Keratinocyte (primary cell): ENCODE results near the gene SEMA3E. TPM values are rescaled to one million over a fixed set of nuclear protein-coding genes. Genes with fewer than 3 reads are reported as not detected.

ENCODE experiments used
- DNase-seq: peaks from one replicate; pipeline ENCODE4 v3.0.0-alpha.2; 2011; ENCODE audit warnings: low read depth, missing footprints, low spot score
- FAIRE-seq: peaks from 2 replicates; lab custom pipeline; 2011; peaks lifted over from hg19 to GRCh38; lab: Jason Lieb, UNC
- H2AFZ ChIP-seq: 2 replicates; pipeline ENCODE4 v1.6.0; 2012; ENCODE audit warnings: low read length, control low read depth, inconsistent platforms; ENCODE audit not compliant: control insufficient read depth
- H3K27ac ChIP-seq: 2 replicates; pipeline ENCODE4 v1.5.1; 2011; ENCODE audit warnings: low read length; ENCODE audit not compliant: control insufficient read depth, insufficient read depth
- H3K27me3 ChIP-seq: 3 replicates; pipeline ENCODE4 v1.6.0; 2011; ENCODE audit warnings: low read length; ENCODE audit not compliant: control insufficient read depth, insufficient read depth; ENCODE audit errors: extremely low read depth
- H3K36me3 ChIP-seq, 2 experiments: 2 replicates in 1 of 2; 3 replicates in 1 of 2; pipeline ENCODE4 v1.5.1; 2011; ENCODE audit warnings: low read length in 2 of 2, mild to moderate bottlenecking in 1 of 2; ENCODE audit not compliant: control insufficient read depth in 2 of 2, insufficient read depth in 2 of 2; ENCODE audit errors: extremely low read depth in 1 of 2
- H3K4me1 ChIP-seq: 3 replicates; pipeline ENCODE4 v1.5.1; 2011; ENCODE audit warnings: low read length; ENCODE audit not compliant: control insufficient read depth, insufficient read depth; ENCODE audit errors: extremely low read depth
- H3K4me2 ChIP-seq: 3 replicates; pipeline ENCODE4 v1.6.0; 2011; ENCODE audit warnings: low read depth, low read length; ENCODE audit not compliant: control insufficient read depth, insufficient read depth; ENCODE audit errors: extremely low read depth
- H3K4me3 ChIP-seq, 3 experiments: fragments of 200-600 bp in 1 of 3; sonication (generic) in 1 of 3; 2 replicates in 2 of 3; 3 replicates in 1 of 3; pipeline ENCODE4 v1.5.1; 2011 to 2016; ENCODE audit warnings: low read length in 3 of 3, mild to moderate bottlenecking in 3 of 3, control low read depth in 2 of 3, inconsistent platforms in 1 of 3, low read depth in 1 of 3, mixed read lengths in 1 of 3, mixed run types in 1 of 3, moderate library complexity in 1 of 3; ENCODE audit not compliant: control insufficient read depth in 2 of 3, insufficient read depth in 2 of 3; ENCODE audit errors: extremely low read depth in 1 of 3
- H3K79me2 ChIP-seq: 2 replicates; pipeline ENCODE4 v1.6.0; 2012; ENCODE audit warnings: low read length; ENCODE audit not compliant: control insufficient read depth, insufficient read depth
- H3K9ac ChIP-seq: 3 replicates; pipeline ENCODE4 v1.6.0; 2011; ENCODE audit warnings: low read length; ENCODE audit not compliant: control insufficient read depth, insufficient read depth; ENCODE audit errors: extremely low read depth
- H3K9me1 ChIP-seq: 3 replicates; pipeline ENCODE4 v1.6.0; 2011; ENCODE audit warnings: low read length; ENCODE audit not compliant: control insufficient read depth, insufficient read depth; ENCODE audit errors: extremely low read depth
- H3K9me3 ChIP-seq: 2 replicates; pipeline ENCODE4 v1.5.1; 2012; ENCODE audit warnings: low read depth, low read length; ENCODE audit not compliant: control insufficient read depth
- H4K20me1 ChIP-seq: 3 replicates; pipeline ENCODE4 v1.6.0; 2011; ENCODE audit warnings: low read length; ENCODE audit not compliant: control insufficient read depth, insufficient read depth; ENCODE audit errors: extremely low read depth
- EZH2 ChIP-seq: IDR thresholded peaks from one replicate; pipeline ENCODE4 v1.6.1; 2012; ENCODE audit warnings: inconsistent platforms, mild to moderate bottlenecking, low read length, moderate library complexity
- dilution Hi-C: fragments of 300-500 bp; cut with MboI; formaldehyde crosslinking; loops from one replicate; pipeline ENCODE4 v1.7.0; 2020; ENCODE audit warnings: low sequenced_read_pairs; ENCODE audit not compliant: extremely low pct_ligation_motif_present
- polyA plus RNA-seq, 5 experiments: library from polyadenylated mRNA; depleted of rRNA in 3 of 5; stranded (reverse) in 3 of 5; stranded (forward) in 1 of 5; unstranded in 1 of 5; fragments of >200 nt; gene quantifications; 1 replicate in 1 of 5; 2 replicates in 3 of 5; 3 replicates in 1 of 5; pipeline versions ENCODE4 v1.2.1 to v1.2.3, GENCODE V29; 2011 to 2012; ENCODE audit warnings: missing spikeins in 2 of 5, low read depth in 1 of 5, low replicate concordance in 1 of 5
- TF ChIP-seq, protein P1 (sequence below), 3 experiments: IDR thresholded peaks in 1 of 3; conservative IDR thresholded peaks in 1 of 3; optimal IDR thresholded peaks in 1 of 3; 2 replicates in 2 of 3; 3 replicates in 1 of 3; pipeline versions ENCODE3 to v1.5.1; 2011; ENCODE audit warnings: low read length in 3 of 3, mild to moderate bottlenecking in 3 of 3, moderate library complexity in 2 of 3, control low read depth in 1 of 3, inconsistent platforms in 1 of 3; ENCODE audit not compliant: insufficient read depth in 2 of 3; ENCODE audit errors: extremely low read depth in 1 of 3

The SEMA3E gene
- polyA plus RNA-seq, 1 donor (not counting 4 experiments of a cell fraction or from before 2014, with no cell fraction given), result 0.21 TPM

DNA sequence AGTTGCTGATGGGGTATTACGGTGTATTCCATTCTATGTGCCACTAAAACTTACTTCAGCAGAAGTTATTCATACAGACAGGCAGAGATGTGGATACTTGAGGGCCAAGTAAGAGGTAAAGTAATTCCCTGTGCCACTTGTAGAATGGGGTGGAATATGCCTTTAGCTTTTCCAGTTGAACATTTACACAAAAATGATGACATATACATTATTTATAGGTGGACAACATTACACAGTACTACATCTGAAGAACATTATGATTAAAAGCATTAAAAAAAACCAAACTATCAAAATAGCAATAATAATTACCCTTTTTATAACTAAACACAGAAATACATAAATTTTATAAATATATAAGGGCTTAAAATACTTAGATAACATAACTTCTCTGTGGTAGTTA is 3.5 kb upstream of the SEMA3E start:
- no peak overlapping the region for H3K4me2 ChIP-seq
- H3K79me2 ChIP-seq, result no peaks in the 10 kb centered on the region
- dilution Hi-C loops, result loop anchor here (25.0 kb wide), 1 partner anchor 240 kb away; no protein-coding TSS in a partner anchor
- DNase-seq (no peak), FAIRE-seq (no peak)
- no peak overlapping the region for H3K4me3 ChIP-seq
- H3K36me3 ChIP-seq, result no peaks in the 10 kb centered on the region
- H3K9me1 ChIP-seq, result no peaks in the 10 kb centered on the region
- TF ChIP-seq, protein P1, sequence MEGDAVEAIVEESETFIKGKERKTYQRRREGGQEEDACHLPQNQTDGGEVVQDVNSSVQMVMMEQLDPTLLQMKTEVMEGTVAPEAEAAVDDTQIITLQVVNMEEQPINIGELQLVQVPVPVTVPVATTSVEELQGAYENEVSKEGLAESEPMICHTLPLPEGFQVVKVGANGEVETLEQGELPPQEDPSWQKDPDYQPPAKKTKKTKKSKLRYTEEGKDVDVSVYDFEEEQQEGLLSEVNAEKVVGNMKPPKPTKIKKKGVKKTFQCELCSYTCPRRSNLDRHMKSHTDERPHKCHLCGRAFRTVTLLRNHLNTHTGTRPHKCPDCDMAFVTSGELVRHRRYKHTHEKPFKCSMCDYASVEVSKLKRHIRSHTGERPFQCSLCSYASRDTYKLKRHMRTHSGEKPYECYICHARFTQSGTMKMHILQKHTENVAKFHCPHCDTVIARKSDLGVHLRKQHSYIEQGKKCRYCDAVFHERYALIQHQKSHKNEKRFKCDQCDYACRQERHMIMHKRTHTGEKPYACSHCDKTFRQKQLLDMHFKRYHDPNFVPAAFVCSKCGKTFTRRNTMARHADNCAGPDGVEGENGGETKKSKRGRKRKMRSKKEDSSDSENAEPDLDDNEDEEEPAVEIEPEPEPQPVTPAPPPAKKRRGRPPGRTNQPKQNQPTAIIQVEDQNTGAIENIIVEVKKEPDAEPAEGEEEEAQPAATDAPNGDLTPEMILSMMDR (optimal IDR thresholded peaks at IDR 0.05 in 1 of 3, IDR thresholded peaks at IDR 0.05 in 1 of 3, conservative IDR thresholded peaks at IDR 0.05 in 1 of 3; ENCODE audit: extremely low read depth in 1 of 3, insufficient read depth in 2 of 3, low read length in 3 of 3), result no peak
- TF ChIP-seq EZH2, result no peak
- H3K27me3 ChIP-seq, result peaks cover 8% of the 10 kb centered on the region
- H3K9ac ChIP-seq, result no peak overlapping the region
- H3K4me1 ChIP-seq, result peaks cover 6% of the 10 kb centered on the region
- H4K20me1 ChIP-seq, result no peaks in the 10 kb centered on the region
- no peak overlapping the region for H2AFZ ChIP-seq
- H3K9me3 ChIP-seq, result no peaks in the 10 kb centered on the region
- H3K27ac ChIP-seq, result no peak overlapping the region

DNA sequence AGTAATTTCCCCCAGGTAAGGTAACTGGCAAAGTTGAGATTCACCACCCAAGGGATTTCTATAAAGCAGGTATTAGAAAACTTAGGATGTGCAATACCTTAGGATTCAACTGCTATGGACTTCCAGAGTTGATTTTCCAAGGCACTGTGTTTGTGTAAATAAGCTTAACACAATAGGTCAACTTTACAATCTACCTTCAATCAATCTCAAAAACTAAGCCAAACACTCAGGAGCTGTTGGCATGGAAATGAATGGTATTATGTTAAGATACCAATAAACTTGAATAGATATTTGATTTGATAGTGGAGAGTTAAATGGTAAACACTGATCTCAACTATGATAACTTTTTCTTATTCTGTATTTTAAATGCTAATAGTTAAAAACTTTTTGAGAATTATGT is 762 bp upstream of the SEMA3E start:
- H3K27me3 ChIP-seq, result peaks cover 8% of the 10 kb centered on the region
- H3K27ac ChIP-seq, result no peak overlapping the region
- H3K9me3 ChIP-seq, result no peaks in the 10 kb centered on the region
- DNase-seq (no peak), FAIRE-seq (no peak)
- no peak overlapping the region for H3K4me3 ChIP-seq
- H2AFZ ChIP-seq, result no peak overlapping the region
- H3K9me1 ChIP-seq, result no peaks in the 10 kb centered on the region
- dilution Hi-C loops, result loop anchor here (25.0 kb wide), 1 partner anchor 237 kb away; no protein-coding TSS in a partner anchor
- TF ChIP-seq, protein P1 (optimal IDR thresholded peaks at IDR 0.05 in 1 of 3, IDR thresholded peaks at IDR 0.05 in 1 of 3, conservative IDR thresholded peaks at IDR 0.05 in 1 of 3; ENCODE audit: extremely low read depth in 1 of 3, insufficient read depth in 2 of 3, low read length in 3 of 3), result no peak
- no peak for TF ChIP-seq EZH2
- no peak overlapping the region for H3K9ac ChIP-seq
- H3K4me1 ChIP-seq, result peaks cover 6% of the 10 kb centered on the region
- H4K20me1 ChIP-seq, result no peaks in the 10 kb centered on the region
- H3K36me3 ChIP-seq, result no peaks in the 10 kb centered on the region
- H3K4me2 ChIP-seq, result no peak overlapping the region
- no peaks in the 10 kb centered on the region for H3K79me2 ChIP-seq
